ENCODE data around the gene GPX2.

The GPX2 gene

GRCh38 chr14:64939817-64940190 is 2.7 kb downstream of the GPX2 start:
- DNase-seq (ENCODE audit: low spot score): no peak

DNA sequence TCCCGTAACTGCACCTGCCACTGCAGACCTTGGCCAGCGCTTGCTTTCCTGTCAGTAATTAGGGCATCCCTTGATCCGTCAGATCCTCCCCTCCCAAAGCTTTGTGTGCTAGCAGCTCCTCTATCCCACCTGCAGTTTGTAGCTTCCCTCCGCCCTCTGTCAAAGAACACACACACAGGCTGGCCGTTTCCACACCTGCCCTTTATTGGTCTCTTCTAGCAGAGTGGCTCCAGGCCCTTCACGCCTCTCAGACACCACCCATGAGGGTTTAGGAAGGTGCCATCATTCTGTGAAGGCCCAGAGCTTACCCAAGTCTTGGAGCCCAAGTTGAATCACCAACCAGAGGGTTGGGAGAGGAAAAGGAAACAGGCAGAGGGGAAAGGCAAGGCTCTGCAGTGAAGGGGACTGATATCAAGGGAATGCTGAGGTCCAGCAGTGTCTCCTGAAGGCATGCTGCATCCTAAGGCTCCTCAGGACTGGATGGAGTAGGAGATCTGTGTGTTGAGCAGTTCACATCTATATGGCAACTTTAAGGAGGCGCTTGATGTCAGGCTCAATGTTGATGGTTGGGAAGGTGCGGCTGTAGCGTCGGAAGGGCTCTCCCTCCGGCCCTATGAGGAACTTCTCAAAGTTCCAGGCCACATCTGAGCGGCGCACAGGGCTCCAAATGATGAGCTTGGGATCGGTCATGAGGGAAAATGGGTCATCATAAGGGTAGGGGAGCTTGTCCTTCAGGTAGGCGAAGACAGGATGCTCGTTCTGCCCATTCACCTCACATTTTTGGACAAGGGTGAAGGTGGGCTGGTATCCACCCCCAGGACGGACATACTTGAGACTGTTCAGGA is 3.4 kb downstream of the GPX2 start:
- no peak for DNase-seq (ENCODE audit: low spot score)

DNA sequence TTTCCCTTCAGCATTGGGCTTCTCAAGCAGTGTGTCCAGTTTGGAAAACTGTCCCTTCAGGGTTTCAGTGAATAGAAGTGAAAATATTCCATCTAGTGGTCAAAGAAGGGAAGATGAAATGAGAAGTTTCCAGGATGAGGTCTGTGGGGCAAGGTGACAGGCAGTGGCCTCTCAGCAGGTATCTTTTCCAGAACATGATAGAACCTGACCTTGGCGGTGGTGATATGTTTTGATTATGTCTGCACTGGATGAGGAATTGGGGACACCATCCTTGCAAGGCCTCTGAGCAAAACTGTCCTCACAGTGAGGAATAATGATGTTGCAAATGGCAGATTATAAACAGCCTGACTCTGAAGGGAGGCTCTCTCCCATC is 4.7 kb downstream of the GPX2 start:
- no peak for DNase-seq (ENCODE audit: low spot score)

- no peak for DNase-seq (ENCODE audit: low spot score)
These were observed 5.2 kb downstream of the GPX2 start for GRCh38 chr14:64937171-64937820.

- DNase-seq (ENCODE audit: low spot score): no peak
These were observed 7.0 kb downstream of the GPX2 start for GRCh38 chr14:64935508-64935907.

DNA sequence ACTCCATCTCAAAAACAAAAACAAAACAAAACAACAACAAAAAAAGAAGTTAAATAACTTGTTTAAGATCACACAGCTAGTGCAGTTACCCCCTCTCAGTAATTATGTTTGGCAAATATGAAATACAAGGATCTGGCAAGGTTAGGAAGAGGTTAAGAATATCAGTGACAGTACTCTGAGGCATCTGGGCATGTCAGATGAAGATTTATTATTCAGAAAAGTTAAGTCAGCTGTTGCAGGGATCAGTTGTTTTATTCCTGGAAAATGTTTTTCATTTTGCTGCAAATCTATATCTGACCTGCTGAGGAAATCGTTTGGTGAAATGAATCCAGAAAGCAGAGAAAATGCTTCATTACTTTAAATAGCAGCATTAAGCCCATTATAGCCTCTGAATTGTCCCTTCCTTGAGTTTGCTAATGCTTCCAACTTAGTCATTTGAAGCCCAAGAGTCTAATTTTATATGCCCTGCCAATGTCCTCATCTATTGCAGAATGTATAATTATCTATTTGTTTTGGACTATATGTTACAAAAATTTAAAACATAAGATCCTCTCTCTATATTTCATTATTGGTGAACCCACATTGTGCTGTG is 8.1 kb downstream of the GPX2 start:
- DNase-seq (ENCODE audit: low spot score): no peak

DNA sequence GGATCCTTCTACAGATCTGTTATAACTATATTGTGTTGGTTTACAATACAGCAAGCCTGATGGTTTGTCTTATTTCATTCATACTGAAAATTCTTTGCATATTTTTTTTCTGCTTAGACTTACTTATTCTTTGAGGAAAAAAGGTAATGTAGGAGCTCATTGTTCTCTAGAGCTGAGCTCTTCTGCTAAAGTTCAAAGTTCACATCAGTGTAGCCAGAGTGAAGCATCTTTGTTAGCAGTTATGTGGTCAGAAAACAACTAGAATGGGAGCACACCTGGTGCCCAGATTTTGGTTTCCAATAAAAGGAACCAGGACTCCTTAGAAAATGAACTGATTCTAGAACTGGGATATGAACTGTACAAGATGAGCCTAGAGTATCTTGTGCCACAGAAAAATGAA is 10.3 kb downstream of the GPX2 start:
- DNase-seq (ENCODE audit: low spot score): no peak

DNA sequence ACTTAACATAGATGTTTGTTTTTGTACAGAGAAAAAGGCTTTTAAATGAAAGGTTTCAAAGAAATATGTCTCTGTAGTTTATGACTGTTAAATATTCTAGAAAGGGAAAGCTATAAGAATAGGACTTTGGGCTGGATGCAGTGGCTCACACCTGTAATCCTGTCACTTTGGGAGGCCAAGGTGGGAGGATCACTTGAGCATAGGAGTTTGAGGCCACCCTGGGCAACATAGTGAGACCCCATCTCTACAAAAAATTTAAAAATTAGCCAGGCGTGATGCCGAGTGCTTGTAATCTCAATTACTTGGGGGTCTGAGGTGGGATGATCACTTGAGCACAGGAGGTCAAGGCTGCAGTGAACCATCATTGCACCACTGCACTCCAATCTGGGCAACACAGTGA is 11.4 kb downstream of the GPX2 start:
- no peak for DNase-seq (ENCODE audit: low spot score)

GRCh38 chr14:64930085-64930843 is 12.3 kb downstream of the GPX2 start:
- no peak for DNase-seq (ENCODE audit: low spot score)

- DNase-seq (ENCODE audit: low spot score): no peak
These were observed 13.6 kb downstream of the GPX2 start for GRCh38 chr14:64929014-64929359.

GRCh38 chr14:64928239-64929013 is 14.1 kb downstream of the GPX2 start:
- DNase-seq (ENCODE audit: low spot score): no peak

- no peak for DNase-seq (ENCODE audit: low spot score)
These were observed 15.5 kb downstream of the GPX2 start for GRCh38 chr14:64927031-64927430.

DNA sequence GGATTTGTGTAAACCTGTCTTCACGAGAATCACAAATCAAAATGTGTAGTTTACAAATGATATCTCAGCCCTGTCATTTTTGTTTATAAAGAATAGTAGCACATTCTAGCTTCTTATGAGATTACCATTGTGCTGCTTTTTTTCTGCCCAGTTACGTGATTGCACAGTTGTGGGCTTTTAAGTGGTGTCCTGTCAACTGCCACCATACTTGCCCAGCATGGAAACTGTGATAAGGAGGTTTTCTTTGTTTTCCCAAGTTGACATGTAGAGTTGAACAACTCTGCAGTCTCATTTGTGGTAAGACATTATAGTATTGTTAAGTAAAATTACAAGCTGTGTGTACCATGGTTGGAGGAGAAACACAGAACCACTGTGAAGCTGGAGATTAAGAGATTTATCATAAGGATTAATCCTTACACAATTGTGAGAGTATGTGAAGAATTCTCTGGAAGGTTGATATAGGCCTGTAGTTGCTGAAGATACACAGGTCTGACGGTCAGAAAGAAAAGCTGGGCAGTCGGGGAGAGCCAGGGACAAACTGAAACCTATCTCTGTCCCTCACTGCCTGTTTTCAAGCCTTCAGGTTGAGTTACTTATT is 16.0 kb downstream of the GPX2 start:
- DNase-seq (ENCODE audit: low spot score): no peak

DNA sequence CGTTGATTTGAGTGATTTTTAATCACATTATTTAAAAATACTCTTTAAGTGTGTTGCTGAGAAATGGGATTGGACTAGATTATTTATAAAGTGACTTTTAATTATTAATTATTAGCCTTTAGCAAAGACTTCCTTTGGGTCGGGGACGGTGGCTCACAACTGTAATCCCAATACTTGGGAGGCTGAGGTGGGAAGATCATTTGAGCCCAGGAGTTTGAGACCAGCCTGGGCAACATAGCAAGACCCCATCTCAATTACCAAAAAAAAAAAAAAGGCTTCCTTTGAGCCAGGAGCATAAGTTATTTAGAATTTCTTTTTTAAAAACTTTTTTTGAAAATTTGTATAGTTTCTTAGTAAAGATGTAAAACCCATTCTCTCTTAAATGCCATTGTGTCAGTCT is 19.5 kb downstream of the GPX2 start:
- no peak for DNase-seq (ENCODE audit: low spot score)

GRCh38 chr14:64920465-64920864 is 22.1 kb downstream of the GPX2 start:
- DNase-seq (ENCODE audit: low spot score): no peak

- no peak for DNase-seq (ENCODE audit: low spot score)
These were observed 22.9 kb downstream of the GPX2 start for GRCh38 chr14:64919618-64920017.

- DNase-seq (ENCODE audit: low spot score): no peak
These were observed 23.3 kb downstream of the GPX2 start for GRCh38 chr14:64919215-64919614.

DNA sequence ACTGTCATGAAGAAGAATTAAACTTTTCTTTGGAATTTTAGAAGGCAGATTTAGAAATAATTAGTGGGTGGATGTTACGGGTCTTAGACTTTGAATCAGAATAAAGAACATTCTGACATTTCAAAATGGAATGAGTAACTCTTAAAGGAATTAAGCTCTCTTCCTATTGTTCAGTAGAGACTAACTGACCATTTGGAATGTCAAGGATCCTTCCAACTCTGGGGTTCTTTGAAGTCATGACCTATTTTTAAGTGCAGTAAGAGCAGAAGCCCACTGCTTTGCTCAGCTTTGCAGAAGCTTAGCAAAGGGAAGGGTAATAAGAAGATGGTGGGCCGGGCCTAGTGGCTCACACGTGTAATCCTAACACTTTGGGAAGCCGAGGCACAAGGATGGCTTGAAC is 24.3 kb downstream of the GPX2 start:
- DNase-seq (ENCODE audit: low spot score): no peak

DNA sequence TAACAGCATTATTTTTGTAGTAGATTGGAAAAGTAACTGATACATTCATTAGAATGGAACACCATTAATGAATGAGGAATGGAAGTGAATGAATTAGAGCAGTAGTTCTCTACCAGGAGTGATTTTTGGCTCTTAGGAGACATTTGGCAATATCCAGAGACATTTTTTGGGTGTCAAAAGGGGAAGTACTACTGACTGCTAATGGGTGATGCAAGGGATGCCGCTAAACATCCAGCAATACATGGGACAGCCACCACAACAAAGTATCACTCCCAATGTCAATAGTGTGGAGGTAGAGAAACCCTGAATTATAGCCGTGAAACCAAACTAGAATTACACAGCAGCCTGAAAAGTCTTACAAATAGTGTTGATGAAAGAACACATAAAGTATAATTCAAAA is 26.7 kb downstream of the GPX2 start:
- no peak for DNase-seq (ENCODE audit: low spot score)

DNA sequence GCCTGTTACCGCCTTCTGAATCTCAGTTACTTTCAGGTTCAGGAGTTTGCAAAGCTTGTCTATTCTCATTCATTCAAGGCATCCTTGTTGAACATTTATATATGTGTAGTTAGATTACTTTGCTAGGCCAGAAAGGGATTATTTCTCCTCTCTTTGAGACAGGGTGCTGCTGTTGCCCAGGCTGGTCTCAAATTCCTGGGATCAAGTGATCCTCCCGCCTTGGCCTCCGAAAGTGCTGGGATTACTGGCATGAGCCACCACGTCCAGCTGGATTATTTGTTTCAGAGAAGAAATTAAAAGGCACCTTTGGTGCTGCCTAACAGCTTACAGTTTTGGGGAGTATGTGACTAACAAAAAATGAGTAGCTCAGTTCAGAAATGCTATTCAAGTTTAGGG is 27.5 kb downstream of the GPX2 start:
- DNase-seq (ENCODE audit: low spot score): no peak

GRCh38 chr14:64914237-64915028 is 28.1 kb downstream of the GPX2 start, which contains the start of gene CHURC1:
Gene CHURC1, plus strand, starts transcription at chr14:64914455. Its CDS starts 41 bp downstream, at chr14:64914496.
- peak; percentile 97 for DNase-seq (ENCODE audit: low spot score)
